ENCODE measurements around the gene GLRX3. TPM values are rescaled to one million over a fixed set of nuclear protein-coding genes. Genes with fewer than 3 reads are reported as not detected.

GLRX3 gene
- total and polyA plus RNA-seq, 2 experiments from 2014 or later = 141 to 201 TPM

- TF ChIP-seq CTCF (conservative IDR thresholded peaks at IDR 0.05; ENCODE audit: low read depth in 2 of 2) = no peak
- TF ChIP-seq STAT1 (IDR thresholded peaks at IDR 0.05; ENCODE audit: unreplicated experiment) = no peak
- no peak for TF ChIP-seq POLR2AphosphoS5 (IDR thresholded peaks at IDR 0.05; ENCODE audit: low read depth)
These were observed 14.6 kb upstream of the GLRX3 start (continued) for GRCh38 chr10:130121486-130122079.

- Histone ChIP-seq H3K27me3 (ENCODE audit: insufficient read depth) (no peaks in the 10 kb centered on the region), H4K20me1 (replicated peaks; ENCODE audit: insufficient read depth) (no peaks in the 10 kb centered on the region), H3K79me2 (replicated peaks; ENCODE audit: insufficient read depth) (no peaks in the 10 kb centered on the region), H3K9me2 (ENCODE audit: insufficient read depth) (no peaks in the 10 kb centered on the region), H3F3A (replicated peaks; ENCODE audit: low read depth) (0 out of 2 replicates have a peak, but pooled peaks cover 3% of the 10 kb centered on the region), H3K27ac (ENCODE audit: low read depth) (no peak overlapping the region), H3K36me3 (ENCODE audit: insufficient read depth) (no peaks in the 10 kb centered on the region), H3K4me2 (no peak overlapping the region), H2AFZ (peak overlapping the region; percentile 20; the same call in 1 of the 2 replicates), H3K4me1 (ENCODE audit: insufficient read depth) (peaks cover 9% of the 10 kb centered on the region; the same call in 1 of the 2 replicates), H3K4me3 (no peak overlapping the region)
- Mint-ChIP-seq H3K4me1 (peaks cover 12% of the 10 kb centered on the region; the same call in 2 of the 3 replicates), H3K27ac (no peak overlapping the region), H3K27me3 (ENCODE audit: insufficient read depth, low read depth, poor library complexity) (peaks cover 2% of the 10 kb centered on the region), H3K4me3 (no peak overlapping the region), H3K36me3 (ENCODE audit: low read depth) (no peaks in the 10 kb centered on the region), H3K9me3 (no peaks in the 10 kb centered on the region)
- no peak for TF ChIP-seq JUNB (IDR thresholded peaks at IDR 0.05; ENCODE audit: unreplicated experiment)
- no peak for TF ChIP-seq ETS1 (IDR thresholded peaks at IDR 0.05)
- no peak for TF ChIP-seq ZNF114 (CRISPR knock-in tag; IDR thresholded peaks at IDR 0.05)
- no peak for TF ChIP-seq EZH2phosphoT487 (IDR thresholded peaks at IDR 0.05; ENCODE audit: unreplicated experiment)
- no peak for TF ChIP-seq STAT1 (IDR thresholded peaks at IDR 0.05; ENCODE audit: unreplicated experiment)
- peak; percentile 80 to 85 for TF ChIP-seq CTCF (conservative IDR thresholded peaks at IDR 0.05; ENCODE audit: low read depth in 2 of 2)
- TF ChIP-seq NANOG (IDR thresholded peaks at IDR 0.05; ENCODE audit: borderline replicate concordance) = no peak
- TF ChIP-seq CREB1 (CRISPR knock-in tag; IDR thresholded peaks at IDR 0.05; ENCODE audit: low read depth) = no peak
- DNase-seq (ENCODE audit: low spot score) (peak; percentile 92), ATAC-seq (peak; percentile 92)
These were observed 8.7 kb upstream of the GLRX3 start for GRCh38 chr10:130127364-130128061.
